Stimulated activated effector memory CD8-positive, alpha-beta T cell treated with anti-CD3 and anti-CD28 coated beads, Interleukin-12 subunit alpha, Interleukin-12 subunit beta, amount 100 ng/mL, for 72 hours (primary cell): Measurements from ENCODE around the gene PGAM5.
"Not testable (repeated sequence)": the region's sequence is repeated elsewhere in the genome, so short reads cannot be mapped to it uniquely, and the experiment has no call there.

Experiments
- ATAC-seq: fragments of 150-1000 bp; cut with Tn5 transposase; 2 replicates; pipeline ENCODE4 v1.10.0; 2021
- DNase-seq, 2 donors: peaks; one replicate each; pipeline ENCODE4 v3.0.0; 2021 to 2022; ENCODE audit warnings: low spot score in 2 of 2
- H3K27ac Mint-ChIP-seq: one replicate; pipeline ENCODE4 v1.8.0; 2022; ENCODE audit warnings: mild to moderate bottlenecking, mixed read lengths
- H3K36me3 Mint-ChIP-seq: one replicate; pipeline ENCODE4 v1.8.0; 2022; ENCODE audit warnings: mild to moderate bottlenecking, mixed read lengths
- H3K4me1 Mint-ChIP-seq: one replicate; pipeline ENCODE4 v1.8.0; 2022; ENCODE audit warnings: mixed read lengths
- H3K4me3 Mint-ChIP-seq: one replicate; pipeline ENCODE4 v1.8.0; 2022; ENCODE audit warnings: mild to moderate bottlenecking, mixed read lengths
- H3K9me3 Mint-ChIP-seq: one replicate; pipeline ENCODE4 v1.8.0; 2022; ENCODE audit warnings: mixed read lengths

The PGAM5 gene

GRCh38 chr12:132675757-132676432, 34.7 kb upstream of the PGAM5 start:
- Mint-ChIP-seq H3K9me3 (no peaks in the 10 kb centered on the region), H3K36me3 (peaks cover 97% of the 10 kb centered on the region), H3K4me1 (peaks cover 11% of the 10 kb centered on the region), H3K27ac (no peak overlapping the region), H3K4me3 (no peak overlapping the region)
- no peak for ATAC-seq
- no peak for DNase-seq

DNA sequence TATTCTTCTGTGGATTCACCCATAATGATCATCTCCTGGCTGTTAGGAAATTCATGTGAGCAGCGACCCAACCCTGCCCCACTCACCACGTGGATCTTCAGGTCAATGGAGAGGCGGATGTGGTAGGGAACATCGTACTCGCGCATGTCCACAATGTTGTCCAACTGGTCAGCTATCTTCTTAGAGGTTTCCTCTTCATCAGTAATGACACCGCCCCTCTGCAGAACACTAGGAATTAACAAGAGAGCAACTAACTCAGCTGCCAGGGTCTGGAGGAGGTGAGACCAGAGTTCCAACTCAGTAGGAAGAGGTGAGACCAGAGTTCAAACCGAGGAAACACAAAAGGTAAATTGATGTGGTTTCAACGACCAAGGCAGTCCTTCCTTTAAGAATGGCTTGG, 33.1 kb upstream of the PGAM5 start:
- Mint-ChIP-seq H3K36me3 (peaks cover 87% of the 10 kb centered on the region), H3K27ac (no peak overlapping the region)

DNA sequence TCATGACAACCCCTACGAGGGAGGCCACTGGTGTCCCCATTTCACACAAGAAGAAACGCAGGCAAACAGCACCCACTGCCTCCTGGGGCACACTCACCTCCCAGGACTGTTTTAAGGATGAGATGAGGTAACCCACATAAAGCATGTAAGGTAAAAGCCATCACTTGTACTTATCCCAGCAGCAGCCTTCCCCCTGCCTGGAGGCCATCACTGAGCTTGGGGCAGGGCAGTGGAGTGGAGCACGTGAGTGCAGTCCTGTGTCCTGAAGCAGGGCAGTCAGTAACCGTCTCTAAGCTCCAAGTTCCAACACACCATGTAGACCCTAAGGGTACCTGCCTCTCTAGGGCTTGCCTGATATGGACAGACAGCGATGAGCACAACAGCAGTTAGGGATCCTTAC, 25.2 kb upstream of the PGAM5 start:
- no peak for ATAC-seq
- Mint-ChIP-seq H3K36me3 (peaks cover 26% of the 10 kb centered on the region), H3K9me3 (no peaks in the 10 kb centered on the region)

More for the DNA sequence above, 33.1 kb upstream of the PGAM5 start:
- ATAC-seq (no peak), DNase-seq (no peak)
- Mint-ChIP-seq H3K9me3 (no peaks in the 10 kb centered on the region), H3K4me1 (peaks cover 13% of the 10 kb centered on the region), H3K4me3 (no peak overlapping the region)

GRCh38 chr12:132686825-132687210, 23.8 kb upstream of the PGAM5 start:
- H3K4me1 Mint-ChIP-seq, result peaks cover 12% of the 10 kb centered on the region
- peak; percentile 67 for ATAC-seq
- no peak for DNase-seq
- peaks cover 22% of the 10 kb centered on the region for H3K36me3 Mint-ChIP-seq
- H3K27ac Mint-ChIP-seq, result peak overlapping the region; percentile 81
- peak overlapping the region; percentile 71 for H3K4me3 Mint-ChIP-seq
- no peaks in the 10 kb centered on the region for H3K9me3 Mint-ChIP-seq

More for the DNA sequence above, 25.2 kb upstream of the PGAM5 start:
- H3K27ac Mint-ChIP-seq, result peak overlapping the region; percentile 81
- H3K4me1 Mint-ChIP-seq, result peaks cover 23% of the 10 kb centered on the region
- peak overlapping the region; percentile 71 for H3K4me3 Mint-ChIP-seq
- no peak for DNase-seq

- peak within 1 kb of the TSS; percentile 81 for H3K27ac Mint-ChIP-seq
- peak within 1 kb of the TSS; percentile 71 for H3K4me3 Mint-ChIP-seq
- ATAC-seq, result peak; percentile 96
- H3K36me3 Mint-ChIP-seq, result peaks cover 22% of the 10 kb centered on the region
- H3K4me1 Mint-ChIP-seq, result peaks cover 12% of the 10 kb centered on the region
- no peaks in the 10 kb centered on the region for H3K9me3 Mint-ChIP-seq
- DNase-seq, result peak; percentile 84 to 93
Measured at GRCh38 chr12:132687211-132688164, 23.2 kb upstream of the PGAM5 start, which contains the start of the genes POLE and PXMP2. POLE (minus strand) TSS chr12:132687342; CDS start chr12:132687315, 27 bp downstream. PXMP2 (plus strand) TSS chr12:132687587; CDS start chr12:132687671, 84 bp downstream.

GRCh38 chr12:132689227-132689626, 21.4 kb upstream of the PGAM5 start:
- H3K9me3 Mint-ChIP-seq, result no peaks in the 10 kb centered on the region
- H3K27ac Mint-ChIP-seq, result no peak overlapping the region
- H3K36me3 Mint-ChIP-seq, result peaks cover 22% of the 10 kb centered on the region
- peaks cover 12% of the 10 kb centered on the region for H3K4me1 Mint-ChIP-seq
- DNase-seq (no peak), ATAC-seq (no peak)
- H3K4me3 Mint-ChIP-seq, result peak overlapping the region; percentile 13

GRCh38 chr12:132690112-132690511, 20.5 kb upstream of the PGAM5 start:
- peaks cover 10% of the 10 kb centered on the region for H3K4me1 Mint-ChIP-seq
- H3K9me3 Mint-ChIP-seq, result no peaks in the 10 kb centered on the region
- no peak overlapping the region for H3K27ac Mint-ChIP-seq
- no peak for DNase-seq
- no peak overlapping the region for H3K4me3 Mint-ChIP-seq
- ATAC-seq, result no peak
- peaks cover 21% of the 10 kb centered on the region for H3K36me3 Mint-ChIP-seq

GRCh38 chr12:132692030-132692429, 18.6 kb upstream of the PGAM5 start:
- not testable (repeated sequence) for DNase-seq, H3K4me1 Mint-ChIP-seq, ATAC-seq, H3K9me3 Mint-ChIP-seq, H3K4me3 Mint-ChIP-seq, H3K27ac Mint-ChIP-seq
- peaks cover 28% of the 10 kb centered on the region for H3K36me3 Mint-ChIP-seq

GRCh38 chr12:132694888-132695287, 15.8 kb upstream of the PGAM5 start:
- H3K27ac Mint-ChIP-seq, H3K9me3 Mint-ChIP-seq, H3K4me3 Mint-ChIP-seq, DNase-seq, H3K4me1 Mint-ChIP-seq, ATAC-seq: not testable (repeated sequence)
- H3K36me3 Mint-ChIP-seq, result peaks cover 55% of the 10 kb centered on the region

DNA sequence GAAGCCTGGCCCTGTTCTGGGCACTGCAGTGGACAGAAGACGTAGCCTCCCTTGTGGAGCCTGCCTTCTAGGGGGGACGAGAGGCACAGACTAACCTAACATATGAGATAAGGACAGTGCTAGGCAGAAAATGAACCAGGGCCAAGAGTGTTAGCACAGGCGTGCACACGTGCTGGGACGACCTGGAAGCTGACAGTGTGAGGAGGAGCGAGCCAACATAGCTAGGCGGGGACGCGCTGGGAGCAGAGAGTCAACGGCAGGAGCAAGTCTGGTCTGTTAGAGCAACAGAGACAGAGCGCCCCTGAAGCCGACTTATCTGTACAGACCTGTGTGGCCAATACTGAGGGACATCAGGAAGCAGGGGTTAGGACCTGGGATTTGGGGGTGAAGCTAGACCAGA, 15.2 kb upstream of the PGAM5 start:
- DNase-seq (no peak), ATAC-seq (no peak)
- Mint-ChIP-seq H3K4me3 (no peak overlapping the region), H3K4me1 (no peaks in the 10 kb centered on the region), H3K9me3 (no peaks in the 10 kb centered on the region), H3K27ac (no peak overlapping the region), H3K36me3 (peaks cover 60% of the 10 kb centered on the region)

GRCh38 chr12:132698341-132698740, 12.3 kb upstream of the PGAM5 start:
- no peak for DNase-seq
- no peak overlapping the region for H3K4me3 Mint-ChIP-seq

DNA sequence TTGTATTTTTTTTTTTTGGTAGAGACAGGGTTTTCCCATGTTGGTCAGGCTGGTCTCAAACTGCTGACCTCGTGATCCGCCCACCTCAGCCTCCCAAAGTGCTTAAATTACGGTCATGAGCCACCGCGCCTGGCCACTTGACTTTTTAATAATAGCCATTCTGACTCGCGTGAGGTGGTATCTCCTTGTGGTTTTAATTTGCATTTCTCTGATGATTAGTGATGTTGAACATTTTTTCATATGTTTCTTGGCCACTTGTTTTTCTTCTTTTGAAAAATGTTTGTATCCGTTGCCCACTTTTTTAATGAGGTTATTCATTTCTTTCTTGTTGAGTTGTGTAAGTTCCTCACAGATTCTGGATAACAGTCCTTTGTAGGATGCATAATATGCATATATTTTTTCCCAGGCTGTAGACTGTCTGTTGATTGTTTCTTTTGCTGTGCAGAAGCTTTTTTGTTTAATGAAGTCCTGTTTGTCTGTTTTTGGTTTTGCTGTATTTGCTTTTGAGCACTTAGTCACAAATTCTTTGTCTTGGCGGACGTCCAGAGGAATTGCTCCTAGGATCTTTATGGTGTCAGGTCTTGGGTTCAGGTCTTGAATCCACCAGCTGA, 10.3 kb upstream of the PGAM5 start:
- peaks cover 72% of the 10 kb centered on the region for H3K36me3 Mint-ChIP-seq
- ATAC-seq (no peak), DNase-seq (no peak)
- no peaks in the 10 kb centered on the region for H3K4me1 Mint-ChIP-seq
- H3K9me3 Mint-ChIP-seq, result no peaks in the 10 kb centered on the region
- H3K4me3 Mint-ChIP-seq, result no peak overlapping the region
- H3K27ac Mint-ChIP-seq, result no peak overlapping the region

More at GRCh38 chr12:132698341-132698740, 12.3 kb upstream of the PGAM5 start:
- H3K27ac Mint-ChIP-seq, result no peak overlapping the region
- no peak for ATAC-seq
- peaks cover 66% of the 10 kb centered on the region for H3K36me3 Mint-ChIP-seq
- H3K9me3 Mint-ChIP-seq, result no peaks in the 10 kb centered on the region
- no peaks in the 10 kb centered on the region for H3K4me1 Mint-ChIP-seq

DNA sequence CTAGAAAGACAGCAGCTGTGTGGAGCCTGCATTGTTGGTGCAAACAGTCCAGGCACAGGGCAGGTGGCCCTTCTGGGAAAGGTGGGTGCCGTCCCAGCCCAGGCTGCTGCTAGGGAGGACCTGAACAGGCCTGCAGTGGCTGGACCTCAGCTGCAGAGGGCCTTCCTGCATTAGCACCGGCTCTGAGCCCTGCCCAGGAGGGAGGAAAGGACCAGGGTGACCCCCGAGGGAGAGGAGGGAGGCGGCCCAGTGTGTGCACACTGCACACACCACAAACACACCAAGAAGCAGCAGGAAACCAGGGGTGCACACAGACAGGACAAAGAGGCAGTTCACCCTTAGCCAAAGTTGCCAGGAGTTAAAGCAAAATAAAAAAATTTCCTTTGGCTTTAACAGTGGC, 8.0 kb upstream of the PGAM5 start:
- no peak for ATAC-seq
- Mint-ChIP-seq H3K9me3 (peaks cover 3% of the 10 kb centered on the region), H3K4me1 (no peaks in the 10 kb centered on the region), H3K27ac (no peak overlapping the region), H3K4me3 (no peak overlapping the region), H3K36me3 (peaks cover 50% of the 10 kb centered on the region)
- no peak for DNase-seq

GRCh38 chr12:132703641-132704040, 7.0 kb upstream of the PGAM5 start:
- DNase-seq (no peak), ATAC-seq (no peak)
- Mint-ChIP-seq H3K4me1 (no peaks in the 10 kb centered on the region), H3K4me3 (no peak overlapping the region), H3K9me3 (peaks cover 3% of the 10 kb centered on the region), H3K27ac (peak overlapping the region; percentile 60), H3K36me3 (peaks cover 40% of the 10 kb centered on the region)

GRCh38 chr12:132707241-132707640, 3.4 kb upstream of the PGAM5 start:
- DNase-seq, result no peak
- peaks cover 10% of the 10 kb centered on the region for H3K36me3 Mint-ChIP-seq
- H3K4me1 Mint-ChIP-seq, result peaks cover 9% of the 10 kb centered on the region
- ATAC-seq, result no peak
- H3K27ac Mint-ChIP-seq, result no peak overlapping the region
- peaks cover 3% of the 10 kb centered on the region for H3K9me3 Mint-ChIP-seq
- H3K4me3 Mint-ChIP-seq, result no peak overlapping the region
